Measurements from ENCODE around the gene DSTN.

DSTN gene

DNA sequence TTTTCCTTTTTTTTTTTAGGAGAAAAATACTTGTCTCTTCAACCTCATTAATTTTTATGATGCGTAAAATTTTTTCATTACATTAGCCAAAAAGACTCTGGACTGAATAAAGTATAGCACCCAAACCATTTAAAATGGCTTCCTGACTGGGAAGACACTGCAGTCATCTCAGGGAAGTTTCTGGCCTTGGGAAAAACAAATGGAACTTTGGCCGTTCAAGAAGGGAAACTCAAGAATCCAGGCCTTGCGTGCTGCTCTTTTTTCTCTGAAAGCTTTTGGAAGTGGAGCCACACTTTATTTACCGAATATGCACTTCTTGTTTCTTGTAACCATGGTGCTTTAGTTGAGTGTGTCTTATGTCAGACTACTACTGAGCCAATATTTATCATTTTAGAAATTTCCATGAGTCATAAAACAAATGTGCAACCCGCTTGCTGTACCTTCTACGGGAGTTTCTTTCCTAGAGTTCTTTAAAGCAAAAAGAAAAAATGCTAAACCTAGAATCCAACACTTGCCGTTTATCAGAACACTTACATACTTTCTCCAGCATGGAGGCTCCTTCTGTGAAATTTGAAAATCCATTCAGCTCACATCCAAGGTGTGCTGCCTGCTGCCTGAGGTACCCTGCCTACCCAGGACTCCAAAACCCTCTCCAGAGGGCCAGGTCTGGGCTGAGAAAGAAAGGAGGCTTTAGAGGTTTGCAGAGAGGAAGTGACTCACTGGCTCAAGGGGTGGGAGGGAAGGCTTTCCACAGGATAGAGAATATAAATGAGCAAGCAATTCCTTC, 11.5 kb upstream of the DSTN start:
- no peak for DNase-seq (ENCODE audit: low read depth)
- no peak overlapping the region for H3K4me3 ChIP-seq (ENCODE audit: low read depth, low read length)
- TF ChIP-seq, protein P1, sequence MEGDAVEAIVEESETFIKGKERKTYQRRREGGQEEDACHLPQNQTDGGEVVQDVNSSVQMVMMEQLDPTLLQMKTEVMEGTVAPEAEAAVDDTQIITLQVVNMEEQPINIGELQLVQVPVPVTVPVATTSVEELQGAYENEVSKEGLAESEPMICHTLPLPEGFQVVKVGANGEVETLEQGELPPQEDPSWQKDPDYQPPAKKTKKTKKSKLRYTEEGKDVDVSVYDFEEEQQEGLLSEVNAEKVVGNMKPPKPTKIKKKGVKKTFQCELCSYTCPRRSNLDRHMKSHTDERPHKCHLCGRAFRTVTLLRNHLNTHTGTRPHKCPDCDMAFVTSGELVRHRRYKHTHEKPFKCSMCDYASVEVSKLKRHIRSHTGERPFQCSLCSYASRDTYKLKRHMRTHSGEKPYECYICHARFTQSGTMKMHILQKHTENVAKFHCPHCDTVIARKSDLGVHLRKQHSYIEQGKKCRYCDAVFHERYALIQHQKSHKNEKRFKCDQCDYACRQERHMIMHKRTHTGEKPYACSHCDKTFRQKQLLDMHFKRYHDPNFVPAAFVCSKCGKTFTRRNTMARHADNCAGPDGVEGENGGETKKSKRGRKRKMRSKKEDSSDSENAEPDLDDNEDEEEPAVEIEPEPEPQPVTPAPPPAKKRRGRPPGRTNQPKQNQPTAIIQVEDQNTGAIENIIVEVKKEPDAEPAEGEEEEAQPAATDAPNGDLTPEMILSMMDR (IDR thresholded peaks at IDR 0.05; ENCODE audit: control insufficient read depth, extremely low read depth, insufficient read depth): no peak

DNA sequence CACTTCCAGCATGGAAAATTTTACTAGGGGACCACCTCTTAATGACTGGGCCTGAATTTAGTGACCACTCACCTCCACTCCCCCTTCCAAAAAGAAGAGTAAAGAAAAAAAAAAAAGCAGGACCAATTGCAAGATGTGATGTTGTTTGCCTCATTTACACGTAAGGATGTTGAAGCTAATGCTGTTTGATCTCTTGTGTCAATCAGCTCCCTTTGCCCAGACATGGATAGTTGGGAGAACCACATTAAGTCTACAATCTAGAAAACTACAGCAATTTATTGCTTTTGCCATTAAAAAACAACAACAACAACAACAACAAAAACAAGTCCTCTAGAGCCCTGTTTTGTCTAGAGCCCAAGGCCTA, 11.0 kb upstream of the DSTN start:
- no peak for DNase-seq (ENCODE audit: low read depth)
- no peak overlapping the region for H3K4me3 ChIP-seq (ENCODE audit: low read depth, low read length)
- TF ChIP-seq, protein P1 (IDR thresholded peaks at IDR 0.05; ENCODE audit: control insufficient read depth, extremely low read depth, insufficient read depth): no peak

DNA sequence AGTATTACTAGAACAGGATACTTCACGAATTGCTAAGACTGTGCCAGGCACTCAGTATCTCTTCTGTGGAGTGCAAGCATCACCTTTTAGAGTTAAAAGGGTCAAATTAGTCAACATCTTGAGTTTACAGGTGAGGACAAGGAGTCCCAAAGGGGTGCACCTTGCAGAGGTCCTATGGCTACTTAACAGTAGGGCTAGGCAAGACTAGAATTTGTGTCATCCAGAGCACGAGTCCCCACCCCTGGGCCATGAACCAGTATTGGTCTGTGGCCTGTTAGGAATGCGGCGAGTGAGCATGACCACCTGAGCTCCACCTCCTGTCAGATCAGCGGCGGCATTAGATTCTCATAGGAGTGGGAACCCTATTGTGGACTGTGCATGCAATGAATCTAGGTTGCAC, 10.5 kb upstream of the DSTN start:
- TF ChIP-seq, protein P1 (IDR thresholded peaks at IDR 0.05; ENCODE audit: control insufficient read depth, extremely low read depth, insufficient read depth): no peak
- DNase-seq (ENCODE audit: low read depth): no peak
- H3K4me3 ChIP-seq (ENCODE audit: low read depth, low read length): no peak overlapping the region

DNA sequence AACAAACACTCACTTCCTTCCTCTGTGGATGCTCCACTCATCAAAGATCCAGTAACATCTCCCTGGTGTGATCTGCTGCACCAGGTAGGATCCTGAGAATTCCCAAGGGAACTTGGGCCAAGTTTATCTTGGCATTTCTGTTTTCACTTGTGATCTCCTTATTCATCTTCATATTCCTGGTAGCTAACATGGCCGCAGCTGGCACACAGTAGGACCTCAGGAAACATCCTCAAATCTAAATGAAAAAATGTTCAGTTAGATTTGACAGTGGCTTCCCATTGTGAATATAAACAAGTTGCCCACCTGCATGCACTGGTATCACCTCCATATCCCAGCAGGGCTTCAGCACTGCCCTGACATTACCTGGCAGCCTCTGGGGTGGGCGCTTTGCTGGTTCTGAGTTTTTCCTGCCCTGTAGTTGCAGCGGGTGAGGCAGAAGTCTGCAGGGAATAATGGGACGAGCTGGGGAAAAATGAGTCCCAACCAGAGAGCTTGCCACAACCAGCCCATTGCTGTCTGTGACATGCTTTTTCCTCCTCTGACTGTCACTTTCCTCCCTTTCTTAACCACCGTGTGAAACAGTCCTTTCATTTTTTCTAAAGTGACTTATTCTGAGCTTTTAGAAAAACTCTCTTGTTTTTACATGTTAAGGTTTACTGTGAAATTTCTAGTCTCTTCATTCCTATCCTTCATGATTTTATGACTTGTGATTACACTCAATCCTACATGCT, 9.4 kb upstream of the DSTN start:
- TF ChIP-seq, protein P1 (IDR thresholded peaks at IDR 0.05; ENCODE audit: control insufficient read depth, extremely low read depth, insufficient read depth): no peak
- no peak for DNase-seq (ENCODE audit: low read depth)
- H3K4me3 ChIP-seq (ENCODE audit: low read depth, low read length): no peak overlapping the region

DNA sequence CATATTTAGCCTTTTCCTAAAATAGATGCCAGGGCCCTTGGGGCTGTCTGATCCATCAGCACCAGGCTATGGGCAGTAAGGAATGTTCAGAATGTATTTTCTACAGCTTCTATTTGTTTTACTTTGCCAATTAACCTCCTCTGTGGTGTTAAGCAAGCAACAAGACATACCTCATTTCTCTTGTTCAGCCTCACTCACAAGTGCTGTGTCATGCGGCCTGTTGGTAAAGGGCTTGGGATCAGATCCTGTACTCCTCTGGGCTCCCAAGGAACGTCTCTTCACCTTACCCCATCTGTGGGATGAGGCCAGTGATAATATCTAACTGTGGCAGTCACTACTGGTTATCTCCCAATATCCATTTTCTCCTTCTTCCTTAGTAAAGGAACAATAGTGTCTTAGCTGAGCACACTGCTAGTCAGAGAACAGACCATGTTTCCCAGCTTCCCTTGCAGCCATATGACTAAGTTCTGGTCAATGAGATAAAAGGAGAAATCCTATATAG, 7.0 kb upstream of the DSTN start:
- no peak overlapping the region for H3K4me3 ChIP-seq (ENCODE audit: low read depth, low read length)
- DNase-seq (ENCODE audit: low read depth): no peak
- TF ChIP-seq, protein P1 (IDR thresholded peaks at IDR 0.05; ENCODE audit: control insufficient read depth, extremely low read depth, insufficient read depth): no peak

DNA sequence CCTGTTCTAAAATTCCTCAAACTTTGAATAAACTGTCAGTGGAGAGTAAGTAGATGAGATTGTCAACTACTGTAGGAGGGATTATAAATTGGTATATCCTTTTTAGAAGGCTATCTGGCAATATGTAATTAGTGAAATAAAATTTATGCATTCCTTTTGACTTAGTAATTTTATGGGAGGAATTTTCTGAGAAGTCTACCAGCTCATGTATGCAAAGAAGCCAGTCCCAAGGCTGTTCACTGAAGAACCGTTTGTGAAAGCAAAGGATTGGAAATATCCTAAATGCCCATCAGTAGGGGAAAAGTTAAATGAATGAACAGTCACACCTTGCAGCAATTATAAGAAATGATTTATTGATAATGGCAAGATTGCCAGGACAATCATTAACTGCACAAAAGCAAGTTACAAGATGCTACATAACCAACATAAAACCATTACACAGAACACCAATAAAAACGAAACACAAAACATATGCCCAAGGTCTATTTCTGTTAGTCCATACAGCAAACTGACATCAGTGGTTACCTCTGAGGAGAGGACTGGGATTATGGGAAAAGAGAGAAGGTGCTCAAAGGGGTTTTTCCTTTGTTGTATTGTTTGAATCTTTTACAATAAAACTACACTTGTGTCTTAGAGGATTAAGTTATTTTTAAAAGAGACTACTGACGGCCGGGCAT, 4.6 kb upstream of the DSTN start:
- TF ChIP-seq, protein P1 (IDR thresholded peaks at IDR 0.05; ENCODE audit: control insufficient read depth, extremely low read depth, insufficient read depth): no peak
- no peak for DNase-seq (ENCODE audit: low read depth)
- H3K4me3 ChIP-seq (ENCODE audit: low read depth, low read length): no peak overlapping the region
